ENCODE measurements around the gene PKP2. TPM values are rescaled to one million over a fixed set of nuclear protein-coding genes. Genes with fewer than 3 reads are reported as not detected.

Gene PKP2
- total and polyA plus RNA-seq, 9 of the 15 experiments (the other 6 are each of a cell fraction or from before 2014, with no cell fraction given) = 1.6 to 4.2 (median 2.8) TPM

- no peak for TF ChIP-seq HNRNPK (IDR thresholded peaks at IDR 0.05; ENCODE audit: low read depth, low read length, poor library complexity, severe bottlenecking)
- no peak for TF ChIP-seq FOXJ3 (CRISPR knock-in tag; IDR thresholded peaks at IDR 0.05)
These were observed 10.7 kb downstream of the PKP2 start (continued) for GRCh38 chr12:32885831-32886230.

DNA sequence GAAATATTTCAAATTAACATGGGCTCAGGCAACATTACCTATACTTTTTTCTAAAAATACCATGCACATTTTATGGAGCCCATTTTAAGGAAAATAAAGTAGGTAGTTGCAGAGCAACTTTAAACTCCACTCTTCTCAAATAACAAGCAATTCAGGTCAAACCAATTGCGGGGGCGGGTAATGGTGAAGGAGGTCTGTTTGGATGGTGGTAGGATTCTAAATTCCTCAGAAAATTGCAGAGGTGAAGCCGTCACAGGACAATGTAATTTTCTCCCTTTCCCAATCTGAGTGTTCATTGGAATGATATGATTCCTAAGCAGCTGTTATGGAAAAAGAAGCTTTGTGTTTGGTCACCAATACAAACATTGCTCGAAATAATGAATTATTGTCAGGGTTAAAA lies 11.6 kb downstream of the PKP2 start:
- TF ChIP-seq STAG1 (CRISPR knock-in tag; IDR thresholded peaks at IDR 0.05; ENCODE audit: borderline replicate concordance) (no peak), EGR1 (conservative IDR thresholded peaks at IDR 0.05) (0 out of 2 replicates have a peak, but pooled peaks have one; percentile 11), ZBTB17 (CRISPR knock-in tag; IDR thresholded peaks at IDR 0.05) (no peak)
- Histone ChIP-seq H3K4me3 (no peak overlapping the region), H3K36me3 (ENCODE audit: control insufficient read depth, insufficient read depth, low read length) (no peaks in the 10 kb centered on the region), H3K79me2 (ENCODE audit: control insufficient read depth, insufficient read depth, low read length) (no peaks in the 10 kb centered on the region), H3K9ac (ENCODE audit: insufficient read depth in 1 of 2, low read depth in 2 of 2, low read length in 2 of 2) (no peak overlapping the region), H3K4me2 (ENCODE audit: insufficient read depth, low read length) (no peak overlapping the region), H3K4me1 (replicated peaks in 1 of 2; ENCODE audit: control insufficient read depth in 2 of 2, insufficient read depth in 2 of 2, low read length in 2 of 2) (no peaks in the 10 kb centered on the region), H2AFZ (ENCODE audit: low read depth, low read length) (no peak overlapping the region), H3K9me1 (ENCODE audit: control insufficient read depth, insufficient read depth, low read length) (no peaks in the 10 kb centered on the region), H3K27ac (ENCODE audit: extremely low read depth, low read depth, low read length) (no peak overlapping the region), H3K9me3 (replicated peaks; ENCODE audit: control insufficient read depth, insufficient read depth, low read depth, low read length) (no peaks in the 10 kb centered on the region), H4K20me1 (replicated peaks; ENCODE audit: control insufficient read depth, insufficient read depth, low read length) (no peaks in the 10 kb centered on the region; the same call in 1 of the 2 replicates), H3K27me3 (ENCODE audit: control insufficient read depth in 2 of 2, insufficient read depth in 2 of 2, low read length in 2 of 2) (no peaks in the 10 kb centered on the region; a peak in 1 of 5 replicates)
- CTCF ChIA-PET (ENCODE audit: low intra/inter-chr PET ratio) = no interaction called here
- POLR2A ChIA-PET = no interaction called here
- BruUV-seq (replicated peaks) = no TSS peak
- in situ Hi-C loops (cut with MboI) = no loop called here
- ATAC-seq = no peak
- WGBS (ENCODE audit: insufficient coverage, low coverage, missing lambda C conversion rate) = 13% methylated on average over 4 of the region's 4 CpGs
- intact Hi-C loops (cut with micrococcal nuclease) = no loop called here
- FAIRE-seq = no peak
- no peak for DNase-seq (ENCODE audit: extremely low read depth in 1 of 4, low spot score in 3 of 4)
